Neural cell (in vitro differentiated cells): ENCODE data around the gene MYRF. TPM values are rescaled to one million over a fixed set of nuclear protein-coding genes. Genes with fewer than 3 reads are reported as not detected.

Experiments
- H2AFZ ChIP-seq: fragments of 200-600, 300-800 bp; sonication (generic), shearing (Covaris generic); 2 replicates; pipeline ENCODE4 v1.6.0; 2014; ENCODE audit warnings: low read depth, mild to moderate bottlenecking, antibody characterized with exemption, low read length, moderate library complexity
- H3F3A ChIP-seq: fragments of 200-600 bp; shearing (Covaris generic); 2 replicates; pipeline ENCODE4 v1.6.1; 2016; ENCODE audit warnings: mild to moderate bottlenecking, moderate library complexity, mixed read lengths, antibody characterized with exemption, low read length; ENCODE audit not compliant: insufficient read depth, poor library complexity, severe bottlenecking
- H3K27ac ChIP-seq: fragments of 200-600, 300-800 bp; sonication (generic), shearing (Covaris generic); 2 replicates; pipeline ENCODE4 v1.5.1; 2014; ENCODE audit warnings: mild to moderate bottlenecking, low read length, moderate library complexity
- H3K27me3 ChIP-seq: fragments of 300-800, 200-600 bp; sonication (generic), shearing (Covaris generic); 2 replicates; pipeline ENCODE4 v1.6.0; 2014; ENCODE audit warnings: mild to moderate bottlenecking, low read depth, low read length, moderate library complexity; ENCODE audit not compliant: insufficient read depth
- H3K36me3 ChIP-seq: fragments of 300-800, 200-600 bp; sonication (generic), shearing (Covaris generic); 2 replicates; pipeline ENCODE4 v1.5.1; 2014; ENCODE audit warnings: mild to moderate bottlenecking, antibody characterized with exemption, low read length, moderate library complexity; ENCODE audit not compliant: insufficient read depth
- H3K4me2 ChIP-seq: fragments of 300-800, 200-600 bp; sonication (generic), shearing (Covaris generic); 2 replicates; pipeline ENCODE4 v1.6.0; 2014; ENCODE audit warnings: mild to moderate bottlenecking, low read length
- H3K4me3 ChIP-seq: fragments of 300-800, 200-600 bp; sonication (generic), shearing (Covaris generic); 2 replicates; pipeline ENCODE4 v1.5.1; 2014; ENCODE audit warnings: mild to moderate bottlenecking, low read length, moderate library complexity
- H3K79me2 ChIP-seq: fragments of 200-600 bp; shearing (Covaris generic); replicated peaks from 2 replicates; pipeline ENCODE4 v1.6.0; 2014; ENCODE audit warnings: mild to moderate bottlenecking, low read length, moderate library complexity; ENCODE audit not compliant: insufficient read depth
- H3K9ac ChIP-seq: fragments of 300-800, 200-600 bp; sonication (generic), shearing (Covaris generic); 2 replicates; pipeline ENCODE4 v1.6.1; 2016; ENCODE audit warnings: mild to moderate bottlenecking, low read length, mixed read lengths
- H3K9me2 ChIP-seq: fragments of 200-600 bp; shearing (Covaris generic); 2 replicates; pipeline ENCODE4 v1.6.1; 2016; ENCODE audit warnings: mild to moderate bottlenecking, low read length, mixed read lengths; ENCODE audit not compliant: insufficient read depth
- H3K9me3 ChIP-seq: fragments of 200-600, 300-800 bp; sonication (generic), shearing (Covaris generic); 2 replicates; pipeline ENCODE4 v1.6.1; 2016; ENCODE audit warnings: mild to moderate bottlenecking, mixed run types, low read length, moderate library complexity, mixed read lengths
- H4K20me1 ChIP-seq: fragments of 200-600 bp; shearing (Covaris generic); 2 replicates; pipeline ENCODE4 v1.6.1; 2016; ENCODE audit warnings: mild to moderate bottlenecking, mixed run types; ENCODE audit not compliant: insufficient read depth
- EP300 ChIP-seq: fragments of 450-650 bp; conservative IDR thresholded peaks from 2 replicates; pipeline ENCODE4 v1.6.1; 2014; ENCODE audit warnings: antibody characterized with exemption, mild to moderate bottlenecking, moderate library complexity; ENCODE audit not compliant: poor library complexity, severe bottlenecking
- EZH2 ChIP-seq: fragments of 200-600, 300-800 bp; shearing (Covaris generic), sonication (generic); IDR thresholded peaks from 2 replicates; pipeline ENCODE4 v1.6.1; 2014; ENCODE audit warnings: antibody characterized with exemption, low read length, borderline replicate concordance, mild to moderate bottlenecking; ENCODE audit not compliant: insufficient read depth, poor library complexity, severe bottlenecking
- MXI1 ChIP-seq: fragments of 450-650 bp; conservative IDR thresholded peaks from 2 replicates; pipeline ENCODE4 v1.6.1; 2014; ENCODE audit warnings: antibody characterized with exemption, mild to moderate bottlenecking; ENCODE audit not compliant: poor library complexity, severe bottlenecking
- POLR2AphosphoS5 ChIP-seq: IDR thresholded peaks from 2 replicates; pipeline ENCODE4 v1.6.1; 2012
- RAD21 ChIP-seq: fragments of 450-650 bp; conservative IDR thresholded peaks from 2 replicates; pipeline ENCODE4 v1.6.1; 2014; ENCODE audit warnings: antibody characterized with exemption, mild to moderate bottlenecking, moderate library complexity
- SMC3 ChIP-seq: fragments of 450-650 bp; conservative IDR thresholded peaks from 2 replicates; pipeline ENCODE4 v1.6.1; 2014; ENCODE audit warnings: antibody characterized with exemption, mild to moderate bottlenecking, moderate library complexity; ENCODE audit not compliant: poor library complexity
- TAF1 ChIP-seq: IDR thresholded peaks from 2 replicates; pipeline ENCODE4 v1.6.1; 2012; ENCODE audit warnings: low read depth
- polyA plus RNA-seq: library from polyadenylated mRNA; depleted of rRNA; stranded (reverse); fragments of >200 nt; gene quantifications from 2 replicates; pipeline ENCODE4 v1.2.3, GENCODE V29; 2014
- TF ChIP-seq, protein P1 (sequence below): fragments of 450-650 bp; IDR thresholded peaks from 2 replicates; pipeline ENCODE4 v1.5.1; 2014; ENCODE audit warnings: antibody characterized with exemption, mild to moderate bottlenecking, moderate library complexity; ENCODE audit not compliant: poor library complexity, severe bottlenecking
- TF ChIP-seq, protein P2 (sequence below): IDR thresholded peaks from 2 replicates; pipeline ENCODE4 v1.6.1; 2012; ENCODE audit warnings: borderline replicate concordance

Gene MYRF
- polyA plus RNA-seq, 1 donor from 2014 or later, result 0.16 TPM

DNA sequence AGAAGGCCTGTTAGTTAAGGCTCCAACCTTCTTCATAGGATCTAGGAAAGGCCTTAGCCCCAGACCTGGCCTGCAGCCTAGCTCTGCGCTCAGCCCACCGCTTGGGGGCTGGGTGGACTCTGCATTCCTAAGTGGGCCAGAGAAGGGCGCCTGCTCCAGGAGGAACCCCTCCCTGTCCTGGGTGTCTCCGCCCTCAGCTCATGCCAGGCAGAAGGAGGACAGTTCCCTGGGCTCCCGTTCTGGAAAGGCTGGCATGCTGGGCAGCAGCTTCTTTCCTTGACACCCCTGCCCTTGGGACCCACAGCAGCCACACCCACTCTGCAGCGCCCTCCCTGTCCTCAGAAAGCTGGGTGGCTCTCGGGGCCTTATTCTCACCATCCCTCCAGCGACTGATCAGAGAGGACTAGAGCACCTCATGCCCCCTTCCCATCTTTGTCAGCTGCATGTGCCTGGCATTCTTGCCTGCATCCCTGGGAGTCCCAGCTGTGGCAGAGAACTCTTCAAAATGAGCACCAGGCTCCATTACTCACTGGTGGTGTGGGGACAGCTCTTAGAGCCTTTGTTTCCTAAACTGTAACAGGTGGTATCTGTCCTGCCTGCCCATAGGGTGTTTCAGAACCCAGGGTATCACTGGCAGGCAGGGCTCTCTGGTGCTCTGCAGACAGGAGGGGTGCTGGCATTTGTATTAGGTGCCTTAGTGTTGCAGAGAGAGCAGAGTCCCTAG is 20.3 kb upstream of the MYRF start:
- Histone ChIP-seq H3K36me3 (no peaks in the 10 kb centered on the region), H3K27me3 (no peaks in the 10 kb centered on the region), H3K4me2 (no peak overlapping the region), H3K9me3 (no peaks in the 10 kb centered on the region), H3K4me3 (no peak overlapping the region), H3F3A (no peaks in the 10 kb centered on the region), H3K9ac (peak overlapping the region; percentile 61), H4K20me1 (no peaks in the 10 kb centered on the region), H2AFZ (no peak overlapping the region), H3K79me2 (no peaks in the 10 kb centered on the region), H3K9me2 (no peaks in the 10 kb centered on the region), H3K27ac (no peak overlapping the region)
- TF ChIP-seq EP300, result no peak
- no peak for TF ChIP-seq SMC3
- TF ChIP-seq, protein P1, sequence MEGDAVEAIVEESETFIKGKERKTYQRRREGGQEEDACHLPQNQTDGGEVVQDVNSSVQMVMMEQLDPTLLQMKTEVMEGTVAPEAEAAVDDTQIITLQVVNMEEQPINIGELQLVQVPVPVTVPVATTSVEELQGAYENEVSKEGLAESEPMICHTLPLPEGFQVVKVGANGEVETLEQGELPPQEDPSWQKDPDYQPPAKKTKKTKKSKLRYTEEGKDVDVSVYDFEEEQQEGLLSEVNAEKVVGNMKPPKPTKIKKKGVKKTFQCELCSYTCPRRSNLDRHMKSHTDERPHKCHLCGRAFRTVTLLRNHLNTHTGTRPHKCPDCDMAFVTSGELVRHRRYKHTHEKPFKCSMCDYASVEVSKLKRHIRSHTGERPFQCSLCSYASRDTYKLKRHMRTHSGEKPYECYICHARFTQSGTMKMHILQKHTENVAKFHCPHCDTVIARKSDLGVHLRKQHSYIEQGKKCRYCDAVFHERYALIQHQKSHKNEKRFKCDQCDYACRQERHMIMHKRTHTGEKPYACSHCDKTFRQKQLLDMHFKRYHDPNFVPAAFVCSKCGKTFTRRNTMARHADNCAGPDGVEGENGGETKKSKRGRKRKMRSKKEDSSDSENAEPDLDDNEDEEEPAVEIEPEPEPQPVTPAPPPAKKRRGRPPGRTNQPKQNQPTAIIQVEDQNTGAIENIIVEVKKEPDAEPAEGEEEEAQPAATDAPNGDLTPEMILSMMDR, result no peak
- TF ChIP-seq, protein P2, sequence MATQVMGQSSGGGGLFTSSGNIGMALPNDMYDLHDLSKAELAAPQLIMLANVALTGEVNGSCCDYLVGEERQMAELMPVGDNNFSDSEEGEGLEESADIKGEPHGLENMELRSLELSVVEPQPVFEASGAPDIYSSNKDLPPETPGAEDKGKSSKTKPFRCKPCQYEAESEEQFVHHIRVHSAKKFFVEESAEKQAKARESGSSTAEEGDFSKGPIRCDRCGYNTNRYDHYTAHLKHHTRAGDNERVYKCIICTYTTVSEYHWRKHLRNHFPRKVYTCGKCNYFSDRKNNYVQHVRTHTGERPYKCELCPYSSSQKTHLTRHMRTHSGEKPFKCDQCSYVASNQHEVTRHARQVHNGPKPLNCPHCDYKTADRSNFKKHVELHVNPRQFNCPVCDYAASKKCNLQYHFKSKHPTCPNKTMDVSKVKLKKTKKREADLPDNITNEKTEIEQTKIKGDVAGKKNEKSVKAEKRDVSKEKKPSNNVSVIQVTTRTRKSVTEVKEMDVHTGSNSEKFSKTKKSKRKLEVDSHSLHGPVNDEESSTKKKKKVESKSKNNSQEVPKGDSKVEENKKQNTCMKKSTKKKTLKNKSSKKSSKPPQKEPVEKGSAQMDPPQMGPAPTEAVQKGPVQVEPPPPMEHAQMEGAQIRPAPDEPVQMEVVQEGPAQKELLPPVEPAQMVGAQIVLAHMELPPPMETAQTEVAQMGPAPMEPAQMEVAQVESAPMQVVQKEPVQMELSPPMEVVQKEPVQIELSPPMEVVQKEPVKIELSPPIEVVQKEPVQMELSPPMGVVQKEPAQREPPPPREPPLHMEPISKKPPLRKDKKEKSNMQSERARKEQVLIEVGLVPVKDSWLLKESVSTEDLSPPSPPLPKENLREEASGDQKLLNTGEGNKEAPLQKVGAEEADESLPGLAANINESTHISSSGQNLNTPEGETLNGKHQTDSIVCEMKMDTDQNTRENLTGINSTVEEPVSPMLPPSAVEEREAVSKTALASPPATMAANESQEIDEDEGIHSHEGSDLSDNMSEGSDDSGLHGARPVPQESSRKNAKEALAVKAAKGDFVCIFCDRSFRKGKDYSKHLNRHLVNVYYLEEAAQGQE, result no peak
- TF ChIP-seq POLR2AphosphoS5, result no peak

GRCh38 chr11:61732705-61733104 is 19.7 kb upstream of the MYRF start:
- Histone ChIP-seq H3K4me2 (no peak overlapping the region), H3K9ac (peak overlapping the region; percentile 61), H3K36me3 (no peaks in the 10 kb centered on the region), H3F3A (no peaks in the 10 kb centered on the region), H3K9me2 (no peaks in the 10 kb centered on the region), H4K20me1 (no peaks in the 10 kb centered on the region), H3K79me2 (no peaks in the 10 kb centered on the region), H3K9me3 (no peaks in the 10 kb centered on the region), H2AFZ (no peak overlapping the region), H3K27ac (peak overlapping the region; percentile 81), H3K4me3 (peak overlapping the region; percentile 38), H3K27me3 (no peaks in the 10 kb centered on the region)
- TF ChIP-seq RAD21 (no peak), EP300 (no peak), EZH2 (no peak), TAF1 (no peak), MXI1 (no peak), POLR2AphosphoS5 (no peak)
- TF ChIP-seq, protein P1, result no peak
